Smooth muscle cell (in vitro differentiated cells): ENCODE results near the gene NLRP1. TPM values are rescaled to one million over a fixed set of nuclear protein-coding genes. Genes with fewer than 3 reads are reported as not detected.

Experiments used
- DNase-seq: peaks from one replicate; lab custom pipeline; 2025; ENCODE audit not compliant: unreplicated experiment; lab: John Stamatoyannopoulos, UW
- H2AFZ ChIP-seq: fragments of 200-600 bp; sonication (generic); 2 replicates; pipeline ENCODE4 v1.6.0; 2016; ENCODE audit warnings: antibody characterized with exemption, low read depth, mild to moderate bottlenecking
- H3F3A ChIP-seq: fragments of 200-600 bp; sonication (generic); 2 replicates; pipeline ENCODE4 v1.6.0; 2017; ENCODE audit warnings: antibody characterized with exemption, low read depth
- H3K27ac ChIP-seq: fragments of 200-600 bp; sonication (generic); 2 replicates; pipeline ENCODE4 v1.5.1; 2016; ENCODE audit warnings: low read depth, mild to moderate bottlenecking
- H3K27me3 ChIP-seq: fragments of 200-600 bp; sonication (generic); 2 replicates; pipeline ENCODE4 v1.6.1; 2016; ENCODE audit warnings: low read depth, mild to moderate bottlenecking
- H3K36me3 ChIP-seq: fragments of 200-600 bp; sonication (generic); 2 replicates; pipeline ENCODE4 v1.5.1; 2016; ENCODE audit warnings: low read depth
- H3K4me1 ChIP-seq: fragments of 200-600 bp; sonication (generic); 2 replicates; pipeline ENCODE4 v1.5.1; 2016; ENCODE audit warnings: low read depth
- H3K4me2 ChIP-seq: fragments of 200-600 bp; sonication (generic); 2 replicates; pipeline ENCODE4 v1.6.0; 2016; ENCODE audit warnings: mild to moderate bottlenecking
- H3K4me3 ChIP-seq: fragments of 200-600 bp; sonication (generic); 2 replicates; pipeline ENCODE4 v1.5.1; 2016; ENCODE audit warnings: mild to moderate bottlenecking
- H3K79me2 ChIP-seq: fragments of 200-600 bp; sonication (generic); 2 replicates; pipeline ENCODE4 v1.6.0; 2016; ENCODE audit warnings: low read depth, mild to moderate bottlenecking
- H3K9ac ChIP-seq: fragments of 200-600 bp; sonication (generic); 2 replicates; pipeline ENCODE4 v1.6.0; 2016; ENCODE audit warnings: low read depth
- H3K9me3 ChIP-seq: fragments of 200-600 bp; sonication (generic); replicated peaks from 2 replicates; pipeline ENCODE4 v1.5.1; 2016; ENCODE audit warnings: low read depth
- H4K20me1 ChIP-seq: fragments of 200-600 bp; sonication (generic); 2 replicates; pipeline ENCODE4 v1.6.0; 2016; ENCODE audit warnings: low read depth
- WGBS: methylation state at CpG from one replicate; pipeline ENCODE4 v1.1.7; 2016; ENCODE audit warnings: low lambda C conversion rate; 5-methylcytosine and 5-hydroxymethylcytosine counted together
- polyA plus RNA-seq: library from polyadenylated mRNA; unstranded; fragments of >200 nt; fragmentation: Nextera tagmentation; extraction: Ambion mirVana; gene quantifications from 2 replicates; pipeline ENCODE4 v1.2.1, GENCODE V29; 2016
- total RNA-seq: library from RNA; depleted of rRNA; stranded (reverse); fragments of >200 nt; gene quantifications from 2 replicates; pipeline ENCODE4 v1.2.3, GENCODE V29; 2014
- TF ChIP-seq, protein P1 (sequence below): fragments of 200-600 bp; sonication (generic); IDR thresholded peaks from 2 replicates; pipeline ENCODE4 v1.5.1; 2017; ENCODE audit warnings: borderline replicate concordance, mild to moderate bottlenecking, antibody characterized with exemption; ENCODE audit not compliant: insufficient read depth, poor library complexity, severe bottlenecking

The NLRP1 gene
- total and polyA plus RNA-seq, 2 experiments from 2014 or later, result 47.2 to 75.7 TPM

DNA sequence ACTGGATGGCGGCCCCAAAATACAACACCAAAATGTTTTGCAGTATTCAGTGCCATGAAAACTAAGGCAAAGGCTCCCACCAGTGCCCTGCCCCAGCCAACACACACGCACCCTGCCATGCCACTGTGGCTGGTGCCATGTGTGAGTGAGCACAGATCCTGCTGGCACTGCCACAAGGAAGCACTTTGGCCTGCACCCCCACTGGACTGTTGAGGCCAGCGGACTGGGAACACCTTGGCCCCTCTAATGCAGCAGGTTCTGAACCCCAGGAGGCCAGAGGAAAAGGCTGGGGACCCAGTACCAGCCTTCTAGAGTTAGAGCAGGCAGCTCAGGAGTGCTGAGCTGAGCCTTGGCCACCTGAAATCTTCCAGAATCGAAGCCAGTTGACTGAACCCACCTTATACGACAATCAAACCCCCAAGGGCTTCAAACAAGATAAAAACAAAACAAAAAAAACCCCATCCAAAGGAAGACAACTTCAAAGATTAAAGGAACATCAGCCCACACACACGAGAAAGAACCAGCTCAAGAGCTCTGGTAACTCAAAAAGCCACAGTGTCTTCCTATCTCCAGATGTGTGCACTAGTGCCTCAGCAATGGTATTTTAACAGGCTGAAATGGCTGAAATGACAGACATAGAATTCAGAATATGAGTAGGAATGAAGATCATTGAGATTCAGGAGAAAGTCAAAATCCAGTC is 21.5 kb downstream of the NLRP1 start:
- Histone ChIP-seq H4K20me1 (no peaks in the 10 kb centered on the region), H3K4me3 (no peak overlapping the region), H3K36me3 (no peaks in the 10 kb centered on the region), H3K4me2 (no peak overlapping the region), H3K9me3 (no peaks in the 10 kb centered on the region), H3K27me3 (no peaks in the 10 kb centered on the region), H2AFZ (no peak overlapping the region), H3F3A (no peaks in the 10 kb centered on the region), H3K27ac (no peak overlapping the region), H3K4me1 (no peaks in the 10 kb centered on the region), H3K9ac (no peak overlapping the region), H3K79me2 (no peaks in the 10 kb centered on the region)
- no peak for DNase-seq
- 74% methylated on average over 6 of the region's 6 CpGs for WGBS
- TF ChIP-seq, protein P1, sequence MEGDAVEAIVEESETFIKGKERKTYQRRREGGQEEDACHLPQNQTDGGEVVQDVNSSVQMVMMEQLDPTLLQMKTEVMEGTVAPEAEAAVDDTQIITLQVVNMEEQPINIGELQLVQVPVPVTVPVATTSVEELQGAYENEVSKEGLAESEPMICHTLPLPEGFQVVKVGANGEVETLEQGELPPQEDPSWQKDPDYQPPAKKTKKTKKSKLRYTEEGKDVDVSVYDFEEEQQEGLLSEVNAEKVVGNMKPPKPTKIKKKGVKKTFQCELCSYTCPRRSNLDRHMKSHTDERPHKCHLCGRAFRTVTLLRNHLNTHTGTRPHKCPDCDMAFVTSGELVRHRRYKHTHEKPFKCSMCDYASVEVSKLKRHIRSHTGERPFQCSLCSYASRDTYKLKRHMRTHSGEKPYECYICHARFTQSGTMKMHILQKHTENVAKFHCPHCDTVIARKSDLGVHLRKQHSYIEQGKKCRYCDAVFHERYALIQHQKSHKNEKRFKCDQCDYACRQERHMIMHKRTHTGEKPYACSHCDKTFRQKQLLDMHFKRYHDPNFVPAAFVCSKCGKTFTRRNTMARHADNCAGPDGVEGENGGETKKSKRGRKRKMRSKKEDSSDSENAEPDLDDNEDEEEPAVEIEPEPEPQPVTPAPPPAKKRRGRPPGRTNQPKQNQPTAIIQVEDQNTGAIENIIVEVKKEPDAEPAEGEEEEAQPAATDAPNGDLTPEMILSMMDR, result no peak

DNA sequence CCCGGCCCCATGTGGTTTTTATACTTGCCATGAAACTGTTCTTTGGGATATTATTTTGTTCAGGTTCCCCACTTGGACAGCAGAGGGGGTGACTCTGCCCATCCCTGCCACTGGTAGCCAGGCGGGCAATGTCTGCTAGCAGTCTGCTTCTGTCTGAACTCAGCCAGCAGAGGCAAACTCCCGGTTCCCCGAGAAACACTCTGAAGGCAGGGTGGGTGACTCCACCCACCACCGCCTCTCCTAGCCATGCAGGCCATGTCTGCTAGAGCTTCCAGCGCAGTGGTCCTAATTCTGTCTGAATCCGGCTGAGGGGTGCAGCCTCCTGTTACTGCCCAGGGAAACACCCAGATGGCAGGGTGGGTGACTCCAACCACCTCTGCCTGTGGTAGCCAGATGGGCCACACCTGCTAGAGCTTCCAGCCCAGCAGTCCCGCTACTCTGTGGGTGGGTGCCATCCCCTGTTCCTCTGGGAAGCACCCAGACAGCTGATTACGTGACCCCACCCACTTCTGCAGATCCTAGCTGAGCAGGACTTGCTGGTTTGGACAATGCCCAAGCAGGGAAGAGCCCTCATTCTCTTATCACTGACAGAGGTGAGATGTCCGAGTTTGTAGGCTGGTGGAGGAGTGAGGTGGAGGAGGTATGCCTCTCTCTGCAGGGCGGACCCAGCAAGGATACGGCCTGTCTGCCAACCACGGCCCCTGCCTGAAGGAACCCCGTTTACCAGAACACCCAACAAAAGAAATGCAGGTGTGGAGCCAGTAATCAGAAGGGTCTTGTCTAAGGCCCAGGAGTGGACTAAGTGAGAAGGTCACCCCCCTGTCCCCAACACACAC is 22.4 kb downstream of the NLRP1 start:
- Histone ChIP-seq H3K36me3 (no peaks in the 10 kb centered on the region), H3F3A (no peaks in the 10 kb centered on the region), H3K9me3 (no peaks in the 10 kb centered on the region), H3K4me2 (no peak overlapping the region), H3K4me3 (no peak overlapping the region), H3K79me2 (no peaks in the 10 kb centered on the region), H3K27me3 (no peaks in the 10 kb centered on the region), H3K9ac (no peak overlapping the region), H3K27ac (no peak overlapping the region), H2AFZ (no peak overlapping the region), H4K20me1 (no peaks in the 10 kb centered on the region), H3K4me1 (no peaks in the 10 kb centered on the region)
- 87% methylated on average over 13 of the region's 14 CpGs for WGBS
- DNase-seq, result no peak
- TF ChIP-seq, protein P1, result no peak

DNA sequence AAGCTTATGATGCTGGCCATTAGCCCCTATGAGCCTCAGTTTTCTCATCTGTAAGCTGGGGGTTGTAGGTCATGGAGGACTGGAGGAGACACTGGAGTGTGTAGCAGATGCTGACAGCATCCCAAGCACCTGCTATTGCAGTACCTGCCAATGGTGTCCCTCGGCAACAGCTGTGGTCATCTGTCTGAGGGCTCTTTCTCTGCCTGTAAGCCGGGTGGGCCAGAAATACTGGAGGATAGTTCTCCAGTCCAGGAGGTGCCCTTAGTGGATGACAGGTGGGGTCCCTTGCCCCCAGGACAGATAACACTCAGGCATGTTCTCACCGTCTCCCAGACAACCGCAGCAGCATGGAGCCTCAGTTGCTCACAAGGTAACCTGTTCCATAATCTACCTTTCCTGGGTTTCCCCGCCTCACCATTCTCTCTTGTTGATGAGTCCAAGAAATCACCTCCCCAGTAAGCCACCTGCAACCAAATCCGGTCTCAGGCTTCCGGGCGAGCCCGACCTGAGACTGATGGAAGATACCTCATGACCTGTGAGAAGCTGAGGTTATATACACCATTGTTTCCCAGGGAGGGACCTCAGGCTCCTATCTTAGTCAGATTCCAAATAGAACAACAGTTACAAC is 23.8 kb downstream of the NLRP1 start:
- no peak overlapping the region for H2AFZ ChIP-seq
- no peaks in the 10 kb centered on the region for H3K79me2 ChIP-seq
- no peaks in the 10 kb centered on the region for H3F3A ChIP-seq
- DNase-seq, result no peak
- TF ChIP-seq, protein P1, result no peak
- no peaks in the 10 kb centered on the region for H3K36me3 ChIP-seq
- no peak overlapping the region for H3K9ac ChIP-seq
- H3K4me1 ChIP-seq, result no peaks in the 10 kb centered on the region
- no peaks in the 10 kb centered on the region for H3K27me3 ChIP-seq
- no peaks in the 10 kb centered on the region for H3K9me3 ChIP-seq
- no peak overlapping the region for H3K27ac ChIP-seq
- H3K4me3 ChIP-seq, result no peak overlapping the region
- WGBS, result 90% methylated on average over 9 of the region's 9 CpGs
- no peak overlapping the region for H3K4me2 ChIP-seq
- no peaks in the 10 kb centered on the region for H4K20me1 ChIP-seq
